ENCODE data around the gene ARHGEF19. TPM values are rescaled to one million over a fixed set of nuclear protein-coding genes. Genes with fewer than 3 reads are reported as not detected.

ARHGEF19 gene
- total and polyA plus RNA-seq, 2 experiments from 2014 or later: 21.0 to 24.8 TPM

DNA sequence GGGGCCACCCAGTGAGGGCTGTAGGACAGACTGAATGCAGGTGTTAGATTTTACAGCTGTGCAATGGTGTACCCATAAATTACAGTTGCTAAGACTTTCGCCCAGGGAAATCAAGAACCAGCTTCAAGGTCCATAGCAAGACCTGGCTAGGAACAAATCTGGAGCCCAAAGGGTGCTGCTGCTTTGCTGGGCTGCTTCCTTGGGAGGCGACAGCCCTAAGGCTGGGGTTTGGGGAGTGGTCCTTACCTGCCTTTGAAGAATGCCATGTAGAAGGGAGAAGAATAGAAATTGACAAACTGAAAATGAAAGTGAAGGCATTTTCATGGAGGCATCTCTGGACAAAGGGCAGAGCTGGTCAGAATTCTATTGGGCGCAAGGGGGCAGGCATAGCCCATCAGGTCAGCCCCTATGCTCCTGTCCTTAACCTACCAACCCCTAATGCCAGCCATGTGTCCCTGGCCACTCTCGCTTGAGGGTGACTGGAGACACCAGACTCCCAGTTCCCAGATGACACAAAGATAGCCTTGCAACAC, 7.6 kb upstream of the ARHGEF19 start:
- Histone ChIP-seq H3K4me2 (no peak overlapping the region), H3K36me3 (replicated peaks; ENCODE audit: insufficient read depth, low read depth) (no peaks in the 10 kb centered on the region), H2AFZ (no peak overlapping the region), H3K27me3 (no peaks in the 10 kb centered on the region), H3K4me1 (ENCODE audit: insufficient read depth) (peaks cover 10% of the 10 kb centered on the region), H3K9me2 (replicated peaks; ENCODE audit: insufficient read depth) (no peaks in the 10 kb centered on the region), H3K27ac (no peak overlapping the region), H3K4me3 (no peak overlapping the region), H3K79me2 (no peaks in the 10 kb centered on the region), H4K20me1 (ENCODE audit: insufficient read depth, poor library complexity, severe bottlenecking) (no peaks in the 10 kb centered on the region), H3K9me3 (ENCODE audit: low read depth) (no peaks in the 10 kb centered on the region)
- DNase-seq (ENCODE audit: low spot score): no peak
- WGBS (ENCODE audit: low lambda C conversion rate, missing lambda C conversion rate): 89% methylated on average over 4 of the region's 4 CpGs
- no peak for TF ChIP-seq EZH2 (IDR thresholded peaks at IDR 0.05; ENCODE audit: borderline replicate concordance)
- TF ChIP-seq EZH2phosphoT487 (IDR thresholded peaks at IDR 0.05; ENCODE audit: low read depth, severe bottlenecking, unreplicated experiment): no peak
- TF ChIP-seq, protein P1, sequence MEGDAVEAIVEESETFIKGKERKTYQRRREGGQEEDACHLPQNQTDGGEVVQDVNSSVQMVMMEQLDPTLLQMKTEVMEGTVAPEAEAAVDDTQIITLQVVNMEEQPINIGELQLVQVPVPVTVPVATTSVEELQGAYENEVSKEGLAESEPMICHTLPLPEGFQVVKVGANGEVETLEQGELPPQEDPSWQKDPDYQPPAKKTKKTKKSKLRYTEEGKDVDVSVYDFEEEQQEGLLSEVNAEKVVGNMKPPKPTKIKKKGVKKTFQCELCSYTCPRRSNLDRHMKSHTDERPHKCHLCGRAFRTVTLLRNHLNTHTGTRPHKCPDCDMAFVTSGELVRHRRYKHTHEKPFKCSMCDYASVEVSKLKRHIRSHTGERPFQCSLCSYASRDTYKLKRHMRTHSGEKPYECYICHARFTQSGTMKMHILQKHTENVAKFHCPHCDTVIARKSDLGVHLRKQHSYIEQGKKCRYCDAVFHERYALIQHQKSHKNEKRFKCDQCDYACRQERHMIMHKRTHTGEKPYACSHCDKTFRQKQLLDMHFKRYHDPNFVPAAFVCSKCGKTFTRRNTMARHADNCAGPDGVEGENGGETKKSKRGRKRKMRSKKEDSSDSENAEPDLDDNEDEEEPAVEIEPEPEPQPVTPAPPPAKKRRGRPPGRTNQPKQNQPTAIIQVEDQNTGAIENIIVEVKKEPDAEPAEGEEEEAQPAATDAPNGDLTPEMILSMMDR (IDR thresholded peaks at IDR 0.05; ENCODE audit: poor library complexity): no peak

- H3K4me2 ChIP-seq: no peak overlapping the region
These were observed 6.2 kb upstream of the ARHGEF19 start for GRCh38 chr1:16218674-16219071.

DNA sequence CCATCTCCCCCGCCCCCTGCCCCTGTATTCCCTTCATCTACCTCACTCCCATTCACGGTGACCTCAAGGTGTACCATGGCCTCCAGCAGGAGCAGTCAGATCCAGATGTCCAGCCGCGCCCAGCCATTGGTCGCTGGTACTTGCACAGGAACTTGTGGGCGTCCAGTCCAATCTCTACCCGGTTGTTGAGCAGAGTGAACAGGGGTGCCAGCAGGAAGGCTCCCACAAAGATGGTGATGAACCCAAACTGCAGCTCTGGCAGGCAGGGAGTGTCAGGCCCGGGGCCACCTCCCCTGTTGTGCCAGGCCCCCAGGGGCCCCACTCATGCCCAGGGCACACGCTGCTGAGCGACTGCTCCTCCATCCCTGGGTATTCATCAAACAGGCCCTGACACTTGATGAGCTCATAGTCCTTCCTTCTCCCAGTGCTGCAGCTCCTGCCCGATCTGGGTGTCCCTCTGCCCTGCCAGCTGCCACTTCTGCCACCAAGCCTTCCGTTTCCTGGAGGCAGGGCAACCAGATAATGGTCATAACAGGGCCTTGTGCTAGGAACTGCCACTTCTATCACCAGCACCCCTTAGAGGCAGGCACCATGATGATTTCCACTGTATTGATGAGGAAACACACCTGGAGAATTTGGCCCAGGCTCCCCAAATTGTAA, 5.7 kb upstream of the ARHGEF19 start:
- Histone ChIP-seq H3K9me2 (replicated peaks; ENCODE audit: insufficient read depth) (no peaks in the 10 kb centered on the region), H3K4me2 (peak overlapping the region; percentile 75), H3K36me3 (replicated peaks; ENCODE audit: insufficient read depth, low read depth) (no peaks in the 10 kb centered on the region), H3K9me3 (ENCODE audit: low read depth) (no peaks in the 10 kb centered on the region), H3K79me2 (no peaks in the 10 kb centered on the region), H3K4me3 (no peak overlapping the region), H3K27ac (no peak overlapping the region), H2AFZ (no peak overlapping the region), H4K20me1 (ENCODE audit: insufficient read depth, poor library complexity, severe bottlenecking) (no peaks in the 10 kb centered on the region), H3K4me1 (ENCODE audit: insufficient read depth) (peaks cover 10% of the 10 kb centered on the region), H3K27me3 (no peaks in the 10 kb centered on the region)
- DNase-seq (ENCODE audit: low spot score): no peak
- TF ChIP-seq EZH2 (IDR thresholded peaks at IDR 0.05; ENCODE audit: borderline replicate concordance) (no peak), EZH2phosphoT487 (IDR thresholded peaks at IDR 0.05; ENCODE audit: low read depth, severe bottlenecking, unreplicated experiment) (no peak)
- TF ChIP-seq, protein P1 (IDR thresholded peaks at IDR 0.05; ENCODE audit: poor library complexity): no peak
- WGBS (ENCODE audit: low lambda C conversion rate, missing lambda C conversion rate): 93% methylated on average over 12 of the region's 12 CpGs

More at GRCh38 chr1:16218674-16219071, 6.2 kb upstream of the ARHGEF19 start:
- WGBS (ENCODE audit: low lambda C conversion rate, missing lambda C conversion rate): 93% methylated on average over 6 of the region's 6 CpGs
- Histone ChIP-seq H3K9me2 (replicated peaks; ENCODE audit: insufficient read depth) (no peaks in the 10 kb centered on the region), H3K36me3 (replicated peaks; ENCODE audit: insufficient read depth, low read depth) (no peaks in the 10 kb centered on the region), H3K27me3 (no peaks in the 10 kb centered on the region), H4K20me1 (ENCODE audit: insufficient read depth, poor library complexity, severe bottlenecking) (no peaks in the 10 kb centered on the region), H2AFZ (no peak overlapping the region), H3K4me3 (no peak overlapping the region), H3K4me1 (ENCODE audit: insufficient read depth) (peaks cover 10% of the 10 kb centered on the region), H3K9me3 (ENCODE audit: low read depth) (no peaks in the 10 kb centered on the region), H3K27ac (no peak overlapping the region), H3K79me2 (no peaks in the 10 kb centered on the region)
- no peak for TF ChIP-seq EZH2 (IDR thresholded peaks at IDR 0.05; ENCODE audit: borderline replicate concordance)
- TF ChIP-seq, protein P1 (IDR thresholded peaks at IDR 0.05; ENCODE audit: poor library complexity): no peak
- TF ChIP-seq EZH2phosphoT487 (IDR thresholded peaks at IDR 0.05; ENCODE audit: low read depth, severe bottlenecking, unreplicated experiment): no peak
- no peak for DNase-seq (ENCODE audit: low spot score)
